GM23248 (cell line): Measurements from ENCODE around the gene TMIGD1. TPM values are rescaled to one million over a fixed set of nuclear protein-coding genes. Genes with fewer than 3 reads are reported as not detected.
A peak's percentile ranks its signal among the peaks of the same experiment; 100 is the strongest.

Experiments
- DNase-seq: peaks from one replicate; pipeline ENCODE4 v3.0.0-alpha.2; 2015
- H2AFZ ChIP-seq: fragments of 200-600 bp; sonication (generic); 2 replicates; pipeline ENCODE4 v1.6.1; 2016; ENCODE audit warnings: antibody characterized with exemption
- H3F3A ChIP-seq: fragments of 200-600 bp; sonication (generic); 2 replicates; pipeline ENCODE4 v1.6.1; 2016; ENCODE audit warnings: mild to moderate bottlenecking, antibody characterized with exemption, mixed run types; ENCODE audit not compliant: insufficient read depth
- H3K27ac ChIP-seq: fragments of 200-600 bp; sonication (generic); 2 replicates; pipeline ENCODE4 v1.5.1; 2016; ENCODE audit warnings: mild to moderate bottlenecking
- H3K27me3 ChIP-seq: fragments of 200-600 bp; sonication (generic); replicated peaks from 2 replicates; pipeline ENCODE4 v1.6.1; 2016; ENCODE audit warnings: mild to moderate bottlenecking; ENCODE audit not compliant: insufficient read depth
- H3K36me3 ChIP-seq: fragments of 200-600 bp; sonication (generic); 2 replicates; pipeline ENCODE4 v1.6.1; 2016; ENCODE audit warnings: low read depth, mild to moderate bottlenecking
- H3K4me1 ChIP-seq: fragments of 200-600 bp; sonication (generic); 2 replicates; pipeline ENCODE4 v1.6.1; 2016; ENCODE audit warnings: mild to moderate bottlenecking; ENCODE audit not compliant: insufficient read depth
- H3K4me2 ChIP-seq: fragments of 200-600 bp; sonication (generic); one replicate; pipeline ENCODE4 v1.6.1; 2016; ENCODE audit warnings: mild to moderate bottlenecking; ENCODE audit not compliant: unreplicated experiment
- H3K4me3 ChIP-seq: fragments of 200-600 bp; sonication (generic); 2 replicates; pipeline ENCODE4 v1.5.1; 2016; ENCODE audit warnings: mild to moderate bottlenecking
- H3K79me2 ChIP-seq: fragments of 200-600 bp; sonication (generic); 2 replicates; pipeline ENCODE4 v1.6.1; 2016; ENCODE audit warnings: mild to moderate bottlenecking; ENCODE audit not compliant: insufficient read depth
- H3K9ac ChIP-seq: fragments of 200-600 bp; sonication (generic); 2 replicates; pipeline ENCODE4 v1.6.1; 2016; ENCODE audit warnings: mild to moderate bottlenecking
- H3K9me2 ChIP-seq: fragments of 200-600 bp; sonication (generic); 2 replicates; pipeline ENCODE4 v1.6.1; 2016; ENCODE audit warnings: mixed run types, mild to moderate bottlenecking, moderate library complexity; ENCODE audit not compliant: insufficient read depth
- H3K9me3 ChIP-seq: fragments of 200-600 bp; sonication (generic); one replicate; pipeline ENCODE4 v1.6.1; 2017; ENCODE audit warnings: low read depth
- H4K20me1 ChIP-seq: fragments of 200-600 bp; sonication (generic); 2 replicates; pipeline ENCODE4 v1.6.0; 2016; ENCODE audit not compliant: insufficient read depth
- EZH2 ChIP-seq: fragments of 200-600 bp; sonication (generic); IDR thresholded peaks from 2 replicates; pipeline ENCODE4 v1.6.1; 2018; ENCODE audit warnings: antibody characterized with exemption, mild to moderate bottlenecking; ENCODE audit not compliant: insufficient read depth, poor library complexity, severe bottlenecking
- EZH2phosphoT487 ChIP-seq: fragments of 200-600 bp; sonication (generic); IDR thresholded peaks from 2 replicates; pipeline ENCODE4 v1.6.1; 2018; ENCODE audit warnings: antibody characterized with exemption, moderate library complexity, mild to moderate bottlenecking, low read depth; ENCODE audit not compliant: insufficient read depth
- WGBS, 2 experiments: methylation state at CpG; one replicate each; pipeline ENCODE4 v1.1.6; 2015 to 2017; ENCODE audit warnings: low lambda C conversion rate in 2 of 2, low coverage in 1 of 2; ENCODE audit errors: missing lambda C conversion rate in 2 of 2; 5-methylcytosine and 5-hydroxymethylcytosine counted together
- in situ Hi-C: fragments of 300-500 bp; cut with MboI; formaldehyde crosslinking; loops from 2 replicates; pipeline ENCODE4 v1.15.0; 2020
- polyA plus RNA-seq: library from polyadenylated mRNA; unstranded; fragments of >200 nt; fragmentation: Nextera tagmentation; extraction: Ambion mirVana; gene quantifications from 2 replicates; pipeline ENCODE4 v1.2.1, GENCODE V29; 2016
- total RNA-seq: library from RNA; depleted of rRNA; stranded (reverse); fragments of >200 nt; shearing (Covaris generic); gene quantifications from 2 replicates; pipeline ENCODE4 v1.2.3, GENCODE V29; 2014

TMIGD1 gene
- total and polyA plus RNA-seq, 2 experiments from 2014 or later, result not detected

GRCh38 chr17:30347488-30347887, 13.6 kb upstream of the TMIGD1 start:
- no peak overlapping the region for H3K27ac ChIP-seq
- in situ Hi-C loops, result no loop called here
- no peak overlapping the region for H2AFZ ChIP-seq
- 71 to 72% methylated on average over 4 of the region's 4 CpGs for WGBS, 2 experiments
- no peaks in the 10 kb centered on the region; the same call in 1 of the 2 replicates for H3K4me1 ChIP-seq
- no peaks in the 10 kb centered on the region for H3K9me3 ChIP-seq
- H3K9me2 ChIP-seq, result no peaks in the 10 kb centered on the region
- no peak overlapping the region for H3K9ac ChIP-seq
- no peak for TF ChIP-seq EZH2
- no peak for TF ChIP-seq EZH2phosphoT487
- no peak overlapping the region for H3K4me2 ChIP-seq
- no peak for DNase-seq
- no peaks in the 10 kb centered on the region for H4K20me1 ChIP-seq
- 0 out of 2 replicates have a peak, but pooled peaks cover 4% of the 10 kb centered on the region for H3F3A ChIP-seq
- no peaks in the 10 kb centered on the region for H3K27me3 ChIP-seq
- no peak overlapping the region for H3K4me3 ChIP-seq
- no peaks in the 10 kb centered on the region for H3K79me2 ChIP-seq
- no peaks in the 10 kb centered on the region for H3K36me3 ChIP-seq

GRCh38 chr17:30346221-30346795, 12.5 kb upstream of the TMIGD1 start:
- Histone ChIP-seq H3K27me3 (no peaks in the 10 kb centered on the region), H3K9me3 (no peaks in the 10 kb centered on the region), H3K9me2 (no peaks in the 10 kb centered on the region), H3F3A (0 out of 2 replicates have a peak, but pooled peaks cover 3% of the 10 kb centered on the region), H3K4me1 (no peaks in the 10 kb centered on the region; the same call in 1 of the 2 replicates), H4K20me1 (no peaks in the 10 kb centered on the region), H3K4me2 (no peak overlapping the region), H3K36me3 (no peaks in the 10 kb centered on the region), H3K27ac (no peak overlapping the region), H3K4me3 (no peak overlapping the region), H3K9ac (no peak overlapping the region), H3K79me2 (no peaks in the 10 kb centered on the region), H2AFZ (no peak overlapping the region)
- 85 to 88% methylated on average over 3 of the region's 3 CpGs for WGBS, 2 experiments
- TF ChIP-seq EZH2phosphoT487, result no peak
- no peak for TF ChIP-seq EZH2
- DNase-seq, result peak; percentile 20
- in situ Hi-C loops, result no loop called here

- Histone ChIP-seq H3K27ac (no peak overlapping the region), H2AFZ (no peak overlapping the region), H3K27me3 (no peaks in the 10 kb centered on the region), H3K79me2 (no peaks in the 10 kb centered on the region), H3K4me3 (no peak overlapping the region), H3F3A (0 out of 2 replicates have a peak, but pooled peaks cover 5% of the 10 kb centered on the region), H3K4me1 (peaks cover 5% of the 10 kb centered on the region), H3K9ac (no peak overlapping the region), H3K9me2 (no peaks in the 10 kb centered on the region), H3K9me3 (no peaks in the 10 kb centered on the region), H3K4me2 (peak overlapping the region; percentile 9), H3K36me3 (no peaks in the 10 kb centered on the region), H4K20me1 (no peaks in the 10 kb centered on the region)
- TF ChIP-seq EZH2, result no peak
- TF ChIP-seq EZH2phosphoT487, result no peak
- in situ Hi-C loops, result no loop called here
- no peak for DNase-seq
- 71 to 85% methylated on average over 4 of the region's 4 CpGs for WGBS, 2 experiments
Observed at GRCh38 chr17:30345527-30346075, 11.7 kb upstream of the TMIGD1 start.

GRCh38 chr17:30345089-30345433, 11.2 kb upstream of the TMIGD1 start:
- Histone ChIP-seq H3K9me3 (no peaks in the 10 kb centered on the region), H3K79me2 (no peaks in the 10 kb centered on the region), H3K36me3 (no peaks in the 10 kb centered on the region), H3K4me1 (peaks cover 11% of the 10 kb centered on the region), H3F3A (0 out of 2 replicates have a peak, but pooled peaks cover 8% of the 10 kb centered on the region), H3K4me2 (peak overlapping the region; percentile 9), H3K27me3 (no peaks in the 10 kb centered on the region), H3K4me3 (no peak overlapping the region), H2AFZ (no peak overlapping the region), H3K9me2 (no peaks in the 10 kb centered on the region), H3K9ac (no peak overlapping the region), H4K20me1 (no peaks in the 10 kb centered on the region), H3K27ac (no peak overlapping the region)
- no peak for TF ChIP-seq EZH2phosphoT487
- TF ChIP-seq EZH2, result no peak
- in situ Hi-C loops, result no loop called here
- 96 to 100% methylated on average over 2 of the region's 2 CpGs for WGBS, 2 experiments
- no peak for DNase-seq
